GM23338 (cell line): ENCODE data around the gene KCND2. TPM values are rescaled to one million over a fixed set of nuclear protein-coding genes. Genes with fewer than 3 reads are reported as not detected.

Experiments used
- ATAC-seq: fragments of 200-7000 bp; cut with Tn5 transposase; 3 replicates; pipeline ENCODE4 v1.9.1; 2020
- DNase-seq: peaks from one replicate; pipeline ENCODE4 v3.0.0-alpha.2; 2015; ENCODE audit warnings: low spot score
- H2AFZ ChIP-seq: fragments of 200-600 bp; sonication (generic); 2 replicates; pipeline ENCODE4 v1.8.0; 2016; ENCODE audit warnings: antibody characterized with exemption, mild to moderate bottlenecking, moderate library complexity
- H3F3A ChIP-seq: fragments of 200-600 bp; sonication (generic); replicated peaks from 2 replicates; pipeline ENCODE4 v1.8.0; 2017; ENCODE audit warnings: antibody characterized with exemption, mixed run types, low read depth
- H3K27ac ChIP-seq: fragments of 200-600 bp; sonication (generic); 2 replicates; pipeline ENCODE4 v1.6.1; 2016; ENCODE audit warnings: low read depth
- H3K27me3 ChIP-seq: fragments of 200-600 bp; sonication (generic); 2 replicates; pipeline ENCODE4 v1.8.0; 2016; ENCODE audit warnings: mild to moderate bottlenecking, mixed run types, moderate library complexity; ENCODE audit not compliant: insufficient read depth
- H3K36me3 ChIP-seq: fragments of 200-600 bp; sonication (generic); 2 replicates; pipeline ENCODE4 v1.8.0; 2016; ENCODE audit warnings: mild to moderate bottlenecking; ENCODE audit not compliant: insufficient read depth
- H3K4me1 ChIP-seq: fragments of 200-600 bp; sonication (generic); 2 replicates; pipeline ENCODE4 v1.8.0; 2016; ENCODE audit warnings: mild to moderate bottlenecking, moderate library complexity; ENCODE audit not compliant: insufficient read depth
- H3K4me2 ChIP-seq: fragments of 200-600 bp; sonication (generic); 2 replicates; pipeline ENCODE4 v1.7.1; 2017; ENCODE audit warnings: mixed run types
- H3K4me3 ChIP-seq: fragments of 200-600 bp; sonication (generic); 2 replicates; pipeline ENCODE4 v1.6.1; 2016; ENCODE audit warnings: mixed run types
- H3K79me2 ChIP-seq: fragments of 200-600 bp; sonication (generic); replicated peaks from 2 replicates; pipeline ENCODE4 v1.8.0; 2017; ENCODE audit warnings: mild to moderate bottlenecking; ENCODE audit not compliant: insufficient read depth
- H3K9me2 ChIP-seq: fragments of 200-600 bp; sonication (generic); 2 replicates; pipeline ENCODE4 v1.8.0; 2017; ENCODE audit not compliant: insufficient read depth
- H4K20me1 ChIP-seq: fragments of 200-600 bp; sonication (generic); replicated peaks from 2 replicates; pipeline ENCODE4 v1.8.0; 2017; ENCODE audit warnings: mild to moderate bottlenecking; ENCODE audit not compliant: insufficient read depth
- H3K27ac Mint-ChIP-seq: 2 replicates; pipeline ENCODE4 v1.8.0; 2020; ENCODE audit warnings: inconsistent platforms, mild to moderate bottlenecking, moderate library complexity, mixed read lengths
- H3K27me3 Mint-ChIP-seq: 3 replicates; pipeline ENCODE4 v1.8.0; 2022; ENCODE audit warnings: low read depth, mild to moderate bottlenecking, moderate library complexity, mixed read lengths, inconsistent platforms; ENCODE audit not compliant: insufficient read depth, poor library complexity
- H3K36me3 Mint-ChIP-seq: 3 replicates; pipeline ENCODE4 v1.8.0; 2021; ENCODE audit warnings: low read depth, mild to moderate bottlenecking, inconsistent platforms, moderate library complexity, mixed read lengths
- H3K4me1 Mint-ChIP-seq: 3 replicates; pipeline ENCODE4 v1.8.0; 2020; ENCODE audit warnings: mild to moderate bottlenecking, inconsistent platforms, mixed read lengths
- H3K4me3 Mint-ChIP-seq: 3 replicates; pipeline ENCODE4 v1.8.0; 2021; ENCODE audit warnings: moderate library complexity, mild to moderate bottlenecking, inconsistent platforms, mixed read lengths
- H3K9me3 Mint-ChIP-seq: 3 replicates; pipeline ENCODE4 v1.8.0; 2020; ENCODE audit warnings: moderate library complexity, mild to moderate bottlenecking, inconsistent platforms, mixed read lengths
- CTCF ChIP-seq, 2 experiments: fragments of 200-600 bp in 1 of 2; sonication (generic) in 1 of 2; conservative IDR thresholded peaks; 2 replicates each; pipeline versions ENCODE4 v1.5.1 to v1.6.1; 2016 to 2017; ENCODE audit warnings: antibody characterized with exemption in 2 of 2, low read depth in 2 of 2, mild to moderate bottlenecking in 2 of 2, moderate library complexity in 1 of 2
- EZH2phosphoT487 ChIP-seq: fragments of 200-600 bp; sonication (generic); IDR thresholded peaks from one replicate; pipeline ENCODE4 v1.8.1; 2018; ENCODE audit warnings: antibody characterized with exemption; ENCODE audit not compliant: unreplicated experiment
- JUNB ChIP-seq: IDR thresholded peaks from one replicate; pipeline ENCODE4 v1.6.1; 2016; ENCODE audit warnings: antibody characterized with exemption; ENCODE audit not compliant: unreplicated experiment
- NANOG ChIP-seq: IDR thresholded peaks from 2 replicates; pipeline ENCODE4 v1.6.1; 2016; ENCODE audit warnings: antibody characterized with exemption, borderline replicate concordance
- POLR2AphosphoS5 ChIP-seq: IDR thresholded peaks from 2 replicates; pipeline ENCODE4 v1.6.1; 2016; ENCODE audit warnings: antibody characterized with exemption, low read depth
- STAT1 ChIP-seq: IDR thresholded peaks from one replicate; pipeline ENCODE4 v1.6.1; 2016; ENCODE audit warnings: antibody characterized with exemption; ENCODE audit not compliant: unreplicated experiment
- ZNF114 ChIP-seq: fragments of 250-450 bp; sonication (Bioruptor Pico); IDR thresholded peaks from 2 replicates; pipeline ENCODE4 v1.5.0; 2020; ENCODE audit warnings: mild to moderate bottlenecking, moderate library complexity
- ZNF462 ChIP-seq: fragments of 250-450 bp; sonication (Bioruptor Pico); IDR thresholded peaks from 2 replicates; pipeline ENCODE4 v1.5.0; 2020; ENCODE audit warnings: mild to moderate bottlenecking, moderate library complexity
- polyA plus RNA-seq: library from polyadenylated mRNA; unstranded; fragments of >200 nt; fragmentation: Nextera tagmentation; extraction: Ambion mirVana; gene quantifications from 2 replicates; pipeline ENCODE4 v1.2.1, GENCODE V29; 2016
- total RNA-seq: library from RNA; depleted of rRNA; stranded (reverse); fragments of >200 nt; shearing (Covaris generic); gene quantifications from 2 replicates; pipeline ENCODE4 v1.2.3, GENCODE V29; 2014

KCND2 gene
- total and polyA plus RNA-seq, 2 experiments from 2014 or later, result 7.1 to 15.6 TPM

- DNase-seq, result no peak
- Histone ChIP-seq H3K4me1 (peaks cover 26% of the 10 kb centered on the region), H3K27ac (no peak overlapping the region), H3K9me2 (no peaks in the 10 kb centered on the region), H3K27me3 (no peaks in the 10 kb centered on the region), H4K20me1 (no peaks in the 10 kb centered on the region), H3K4me3 (no peak overlapping the region), H3K4me2 (no peak overlapping the region), H3K36me3 (no peaks in the 10 kb centered on the region), H2AFZ (no peak overlapping the region), H3F3A (no peaks in the 10 kb centered on the region), H3K79me2 (peaks cover 63% of the 10 kb centered on the region)
- no peak for ATAC-seq
- Mint-ChIP-seq H3K27me3 (no peaks in the 10 kb centered on the region), H3K4me1 (peaks cover 22% of the 10 kb centered on the region), H3K9me3 (no peaks in the 10 kb centered on the region), H3K4me3 (no peak overlapping the region), H3K27ac (no peak overlapping the region), H3K36me3 (peaks cover 3% of the 10 kb centered on the region; the same call in 2 of the 3 replicates)
- TF ChIP-seq ZNF114 (CRISPR knock-in tag) (no peak), ZNF462 (no peak), JUNB (no peak), STAT1 (no peak), POLR2AphosphoS5 (no peak), EZH2phosphoT487 (no peak), CTCF (conservative IDR thresholded peaks at IDR 0.05; ENCODE audit: low read depth in 2 of 2) (no peak), NANOG (no peak)
These were observed 7.8 kb downstream of the KCND2 start for GRCh38 chr7:120280743-120281142.
